Measurements from ENCODE around the gene SUFU.
"Not testable (repeated sequence)": the region's sequence is repeated elsewhere in the genome, so short reads cannot be mapped to it uniquely, and the experiment has no call there.

SUFU gene

DNA sequence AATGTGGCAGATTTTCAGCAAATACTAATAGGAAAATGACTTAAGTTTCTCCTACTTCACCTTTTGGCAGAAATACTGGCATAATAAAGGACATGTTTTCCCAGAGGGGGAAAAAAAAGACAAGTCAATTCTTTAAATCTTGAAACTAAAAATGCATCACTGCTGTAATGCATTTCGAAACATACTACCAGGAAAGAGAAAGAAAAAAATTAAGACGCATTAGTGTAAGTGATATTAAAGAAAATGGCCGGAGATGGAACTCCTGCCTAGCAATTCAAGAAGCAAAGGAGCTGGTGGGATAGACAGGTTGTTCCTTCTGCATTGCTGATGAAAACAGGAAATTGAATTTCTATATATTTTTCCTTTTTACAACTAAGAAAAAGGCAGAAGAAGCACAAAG, 4.4 kb upstream of the SUFU start:
- DNase-seq = no peak
- TF ChIP-seq GATA1 (IDR thresholded peaks at IDR 0.05; ENCODE audit: low read depth, low read length) = no peak
- TF ChIP-seq POLR2A (IDR thresholded peaks at IDR 0.05; ENCODE audit: low read length) = no peak

GRCh38 chr10:102500686-102501085, 3.1 kb upstream of the SUFU start:
- DNase-seq = not testable (repeated sequence)

GRCh38 chr10:102501201-102502028, 2.4 kb upstream of the SUFU start:
- DNase-seq = peak in 1 of 2 experiments; percentile 39
- no peak for TF ChIP-seq POLR2A (IDR thresholded peaks at IDR 0.05; ENCODE audit: low read length)
- TF ChIP-seq GATA1 (IDR thresholded peaks at IDR 0.05; ENCODE audit: low read depth, low read length) = no peak

DNA sequence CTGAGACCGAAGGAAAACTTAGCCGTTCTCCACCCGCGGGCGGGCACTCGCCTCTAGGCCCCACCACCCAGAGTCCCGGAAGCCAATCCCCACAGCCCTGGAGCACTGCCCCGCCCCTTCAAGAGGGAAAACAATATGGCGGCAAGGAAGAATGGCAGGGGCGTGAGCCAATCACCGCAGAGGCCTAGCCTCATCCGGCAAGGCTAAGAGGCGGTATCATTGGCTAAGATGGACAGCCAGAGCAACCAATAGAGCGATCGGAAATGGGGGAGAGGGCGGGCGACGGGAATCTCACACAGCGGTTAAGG, 1.8 kb upstream of the SUFU start:
- peak; percentile 100 for DNase-seq
- TF ChIP-seq GATA1 (IDR thresholded peaks at IDR 0.05; ENCODE audit: low read depth, low read length) = no peak
- TF ChIP-seq POLR2A (IDR thresholded peaks at IDR 0.05; ENCODE audit: low read length) = no peak

DNA sequence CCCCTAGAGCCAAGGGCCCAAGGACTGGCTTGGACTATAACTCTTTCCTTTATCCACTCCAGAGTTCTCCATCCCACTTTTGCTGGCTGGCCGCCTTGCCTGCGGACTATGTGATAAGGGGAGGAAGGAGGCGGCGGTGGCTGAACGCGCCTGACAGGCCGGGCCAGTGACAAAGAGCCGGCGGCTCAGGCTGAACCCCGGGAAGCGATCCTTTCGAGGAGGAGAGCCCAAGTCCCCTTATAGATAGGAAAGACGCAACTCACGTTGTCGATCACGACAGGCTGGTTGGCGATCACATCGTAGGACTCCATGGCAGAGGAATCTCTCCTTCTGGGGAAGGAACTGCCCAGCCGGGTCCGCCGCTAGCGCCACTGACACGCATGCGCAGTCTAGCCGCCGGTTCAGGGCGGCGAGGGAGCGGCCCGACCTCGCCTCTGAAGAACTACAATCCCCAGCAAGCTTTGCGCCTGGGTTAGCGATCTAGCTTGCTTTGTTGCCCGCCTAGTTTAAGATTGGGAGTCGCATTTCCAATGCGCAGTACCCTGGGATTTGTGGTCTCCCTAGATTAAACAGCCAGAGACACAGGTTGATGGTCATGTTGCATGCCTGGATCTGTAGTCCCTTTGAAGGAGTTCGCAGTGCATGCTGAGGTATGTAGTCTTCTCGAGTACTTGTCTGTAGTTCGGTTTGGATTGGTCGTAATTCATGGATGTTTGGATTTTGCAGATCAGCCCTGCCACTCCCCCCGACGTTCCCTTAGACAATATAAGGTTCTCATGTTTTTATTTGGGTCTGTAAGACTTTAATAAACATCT, 1.2 kb upstream of the SUFU start, which contains the start of gene ACTR1A:
ACTR1A (minus strand) TSS at position 376 of the 815 bp plus-strand sequence; CDS start at position 311, 65 bp downstream.
- peak; percentile 98 for DNase-seq
- TF ChIP-seq POLR2A (IDR thresholded peaks at IDR 0.05; ENCODE audit: low read length) (peak; percentile 90), GATA1 (IDR thresholded peaks at IDR 0.05; ENCODE audit: low read depth, low read length) (no peak)

DNA sequence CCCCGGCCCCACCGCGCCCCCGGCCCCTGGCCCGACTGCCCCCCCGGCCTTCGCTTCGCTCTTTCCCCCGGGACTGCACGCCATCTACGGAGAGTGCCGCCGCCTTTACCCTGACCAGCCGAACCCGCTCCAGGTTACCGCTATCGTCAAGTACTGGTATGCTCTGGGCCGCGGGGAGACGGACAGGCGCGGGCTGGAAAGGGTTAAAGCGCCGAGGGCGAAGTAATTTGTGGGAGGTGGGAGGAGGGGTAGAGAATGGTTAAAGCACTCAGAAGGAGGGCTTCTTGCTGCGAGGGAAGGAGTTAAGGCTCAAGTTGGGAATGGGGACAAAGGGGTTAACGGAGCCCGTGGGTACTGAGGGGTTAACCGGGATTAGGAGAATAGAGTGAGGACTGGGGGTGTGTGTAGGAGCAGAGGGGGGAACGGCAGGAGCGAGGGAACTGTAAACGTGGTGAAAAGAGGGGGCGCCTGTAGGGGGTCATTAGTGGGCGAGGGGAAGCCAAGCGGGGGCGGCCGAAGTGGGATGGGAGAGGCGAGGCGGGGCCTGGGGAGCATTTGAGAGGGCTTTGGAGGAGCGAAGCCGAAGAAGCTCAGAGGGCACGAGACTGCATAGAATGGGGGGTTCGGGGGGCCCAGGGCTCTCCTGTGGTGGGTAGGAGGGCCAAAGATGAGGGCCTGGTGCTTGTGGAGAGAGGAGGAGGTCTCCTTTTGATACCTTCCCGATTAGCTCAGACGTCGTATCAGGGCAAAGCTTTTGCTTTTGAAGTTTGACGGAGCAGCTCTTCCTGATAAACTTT, 605 bp downstream of the SUFU start:
- no peak for TF ChIP-seq POLR2A (IDR thresholded peaks at IDR 0.05; ENCODE audit: low read length)
- TF ChIP-seq GATA1 (IDR thresholded peaks at IDR 0.05; ENCODE audit: low read depth, low read length) = no peak
- peak; percentile 67 to 70 for DNase-seq

DNA sequence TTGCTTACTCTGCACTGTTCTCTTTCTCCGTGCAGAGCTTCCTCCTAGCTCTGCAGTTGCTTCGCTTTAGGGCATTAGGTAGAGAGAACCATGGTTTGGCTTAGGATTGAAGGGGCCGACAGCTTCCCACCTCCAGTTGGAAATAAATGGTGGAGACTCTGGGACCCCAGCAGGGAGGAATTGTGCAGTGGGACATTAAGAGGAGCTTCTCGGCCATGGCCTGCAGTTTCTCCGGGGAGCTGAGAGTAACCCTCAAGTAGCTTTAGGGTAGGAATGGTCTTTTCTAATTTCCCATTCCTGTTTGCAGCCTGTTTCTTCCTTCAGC, 1.2 kb downstream of the SUFU start:
- DNase-seq = no peak
- TF ChIP-seq GATA1 (IDR thresholded peaks at IDR 0.05; ENCODE audit: low read depth, low read length) (no peak), POLR2A (IDR thresholded peaks at IDR 0.05; ENCODE audit: low read length) (no peak)

- TF ChIP-seq GATA1 (IDR thresholded peaks at IDR 0.05; ENCODE audit: low read depth, low read length) (no peak), POLR2A (IDR thresholded peaks at IDR 0.05; ENCODE audit: low read length) (no peak)
- DNase-seq = no peak
Observed at GRCh38 chr10:102505462-102506115, 1.8 kb downstream of the SUFU start.

DNA sequence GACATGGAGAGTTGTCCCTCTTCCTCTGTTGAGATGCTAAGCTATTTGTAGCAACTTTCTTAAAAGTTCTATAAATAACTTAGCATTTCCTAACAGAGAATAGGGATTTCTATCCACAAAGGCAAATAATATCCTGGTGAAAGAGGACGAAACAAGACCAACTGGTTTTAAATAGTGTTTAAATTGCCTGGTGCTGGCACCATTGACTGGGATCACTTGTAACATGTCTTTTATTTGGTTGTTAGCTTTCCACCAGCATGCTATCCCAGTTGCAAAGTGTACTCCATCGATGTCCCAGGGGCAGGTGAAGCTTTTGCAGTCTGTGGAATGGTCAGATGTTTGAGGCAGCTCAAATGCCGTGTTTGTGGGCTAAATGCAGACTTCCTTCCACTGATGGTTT, 3.7 kb downstream of the SUFU start:
- DNase-seq = no peak
- no peak for TF ChIP-seq POLR2A (IDR thresholded peaks at IDR 0.05; ENCODE audit: low read length)
- TF ChIP-seq GATA1 (IDR thresholded peaks at IDR 0.05; ENCODE audit: low read depth, low read length) = no peak

- no peak for TF ChIP-seq GATA1 (IDR thresholded peaks at IDR 0.05; ENCODE audit: low read depth, low read length)
- no peak for TF ChIP-seq POLR2A (IDR thresholded peaks at IDR 0.05; ENCODE audit: low read length)
Observed at GRCh38 chr10:102508506-102508905, 4.7 kb downstream of the SUFU start.

GRCh38 chr10:102509387-102509786, 5.6 kb downstream of the SUFU start:
- TF ChIP-seq POLR2A (IDR thresholded peaks at IDR 0.05; ENCODE audit: low read length) = no peak
- TF ChIP-seq GATA1 (IDR thresholded peaks at IDR 0.05; ENCODE audit: low read depth, low read length) = no peak
- no peak for DNase-seq

More at GRCh38 chr10:102508506-102508905, 4.7 kb downstream of the SUFU start:
- no peak for DNase-seq

GRCh38 chr10:102511583-102512274, 8.0 kb downstream of the SUFU start:
- no peak for TF ChIP-seq GATA1 (IDR thresholded peaks at IDR 0.05; ENCODE audit: low read depth, low read length)
- TF ChIP-seq POLR2A (IDR thresholded peaks at IDR 0.05; ENCODE audit: low read length) = no peak
- DNase-seq = no peak

Data from erythroblast (primary cell).